ENCODE results near the gene RAP1GAP2.

GRCh38 chr17:2990396-2990795, 194.2 kb downstream of the RAP1GAP2 start:
- TF ChIP-seq CTCF (IDR thresholded peaks at IDR 0.05 in 4 of 5, conservative IDR thresholded peaks at IDR 0.05 in 1 of 5) (no peak), POLR2A (IDR thresholded peaks at IDR 0.05) (no peak)

Measured in gastrocnemius medialis (tissue), 4 donors.